Glomerular visceral epithelial cell (primary cell): ENCODE data around the gene FNDC3B.
A peak's percentile ranks its signal among the peaks of the same experiment; 100 is the strongest.

Source experiments
- DNase-seq: peaks from one replicate; pipeline ENCODE4 v3.0.0-alpha.2; 2016; ENCODE audit errors: extremely low spot score

Gene FNDC3B

GRCh38 chr3:172134352-172134751 lies 95.0 kb downstream of the FNDC3B start:
- DNase-seq: no peak

GRCh38 chr3:172135185-172135584 lies 95.8 kb downstream of the FNDC3B start:
- DNase-seq: no peak

GRCh38 chr3:172135820-172136219 lies 96.4 kb downstream of the FNDC3B start:
- no peak for DNase-seq

DNA sequence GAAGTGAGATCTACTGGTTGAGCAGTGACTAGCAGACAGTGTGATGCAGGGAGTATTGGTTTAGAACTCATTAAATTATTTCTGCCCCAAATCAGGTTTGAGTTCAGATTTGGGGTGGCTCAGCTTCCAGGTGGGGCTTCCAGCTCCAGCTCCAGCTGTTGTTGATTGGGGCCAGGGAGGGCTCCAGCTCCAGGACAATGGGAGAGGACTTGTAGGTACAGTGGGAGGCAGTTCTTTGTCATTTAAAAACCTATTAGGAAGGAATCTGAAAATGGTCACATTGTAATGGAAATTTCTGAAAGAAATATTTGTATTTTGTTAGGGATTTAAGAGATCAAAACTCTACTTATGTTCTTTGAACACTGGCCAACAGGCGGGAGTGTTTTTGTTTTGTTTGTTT lies 97.0 kb downstream of the FNDC3B start:
- no peak for DNase-seq

DNA sequence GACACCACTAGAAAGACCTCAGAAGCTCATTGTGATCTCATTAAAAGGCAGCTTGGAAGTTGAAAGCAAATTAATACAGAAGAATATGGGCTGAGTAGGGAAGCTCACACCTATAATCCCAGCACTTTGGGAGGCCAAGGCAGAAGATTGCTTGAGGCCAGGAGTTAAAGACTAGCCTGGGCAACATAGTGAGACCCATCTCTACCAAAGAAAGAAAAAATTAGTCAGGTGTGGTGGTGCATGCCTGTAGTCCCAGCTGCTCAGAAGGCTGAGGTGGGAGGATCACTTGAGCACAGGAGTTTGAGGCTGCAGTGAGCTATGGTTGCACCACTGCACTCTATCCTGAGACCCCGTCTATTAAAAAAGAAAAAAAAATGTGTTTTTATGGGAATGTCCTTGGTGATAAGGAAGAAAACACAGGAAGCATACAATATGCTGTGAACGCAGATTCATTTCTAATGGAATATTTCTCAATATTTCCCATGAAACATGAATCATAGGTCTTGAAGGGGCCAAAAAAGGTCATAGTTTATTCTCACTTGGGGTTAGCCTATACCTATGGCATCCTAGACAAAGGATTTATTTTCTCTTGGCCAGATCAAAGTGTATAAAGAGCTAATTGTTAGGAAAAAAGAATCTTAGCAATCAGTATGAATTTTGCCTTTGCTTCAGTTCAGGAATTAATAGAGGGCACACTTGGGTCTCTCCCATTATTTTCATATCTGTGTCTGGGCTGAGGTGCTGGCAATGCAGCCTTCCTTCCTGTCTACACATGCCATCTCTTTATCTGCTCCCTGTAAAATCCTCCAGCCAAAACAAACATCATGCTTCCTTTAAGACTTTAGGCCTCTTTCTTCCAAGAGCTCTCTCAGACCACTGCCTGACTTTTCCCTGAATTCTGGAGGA lies 98.2 kb downstream of the FNDC3B start:
- DNase-seq: no peak

- DNase-seq: no peak
Measured at GRCh38 chr3:172138193-172138537, 98.8 kb downstream of the FNDC3B start.

- peak; percentile 48 for DNase-seq
Measured at GRCh38 chr3:172138792-172139507, 99.6 kb downstream of the FNDC3B start.

GRCh38 chr3:172139528-172140276 lies 100.3 kb downstream of the FNDC3B start:
- no peak for DNase-seq

DNA sequence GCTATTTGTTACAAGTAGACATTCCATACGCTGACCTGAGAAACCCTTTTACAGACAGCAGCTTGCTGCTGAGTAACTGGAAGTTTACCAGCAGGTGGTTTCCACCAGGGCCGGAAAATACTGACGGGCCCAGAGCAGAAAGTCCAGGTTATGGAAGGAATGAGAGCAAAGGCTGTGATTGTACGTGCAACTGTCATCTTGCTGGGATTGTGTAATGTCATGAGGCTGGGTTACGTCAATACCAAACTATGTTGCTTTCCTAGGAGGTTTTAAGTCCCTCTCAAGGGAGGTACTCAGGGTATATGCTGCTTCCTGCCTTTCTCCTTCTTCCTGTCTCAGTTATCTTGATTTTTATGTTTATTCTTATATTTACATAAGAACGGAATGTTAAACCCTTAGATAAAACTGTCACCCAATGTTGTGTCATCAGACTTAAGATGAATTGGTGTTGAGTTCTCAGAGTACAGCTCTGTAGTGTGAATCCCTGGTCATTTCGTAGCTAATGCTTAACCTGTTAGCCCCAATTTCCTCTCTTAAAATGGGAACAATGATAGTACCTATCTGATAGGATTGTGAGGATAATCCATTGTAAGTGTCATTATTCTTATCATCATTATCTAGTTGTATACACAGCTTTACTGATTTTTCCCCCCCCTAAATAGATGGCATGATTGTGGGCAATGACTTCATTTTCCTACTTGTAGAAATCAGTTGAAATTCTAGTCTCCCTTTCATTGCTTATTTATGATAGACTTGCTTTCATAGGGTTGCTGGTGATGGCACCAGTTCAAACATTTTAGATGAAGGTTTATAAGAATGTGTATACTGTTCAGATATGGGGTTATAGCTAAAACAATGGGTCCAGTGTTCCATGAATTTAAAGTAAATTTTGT lies 101.4 kb downstream of the FNDC3B start:
- DNase-seq: peak; percentile 97

DNA sequence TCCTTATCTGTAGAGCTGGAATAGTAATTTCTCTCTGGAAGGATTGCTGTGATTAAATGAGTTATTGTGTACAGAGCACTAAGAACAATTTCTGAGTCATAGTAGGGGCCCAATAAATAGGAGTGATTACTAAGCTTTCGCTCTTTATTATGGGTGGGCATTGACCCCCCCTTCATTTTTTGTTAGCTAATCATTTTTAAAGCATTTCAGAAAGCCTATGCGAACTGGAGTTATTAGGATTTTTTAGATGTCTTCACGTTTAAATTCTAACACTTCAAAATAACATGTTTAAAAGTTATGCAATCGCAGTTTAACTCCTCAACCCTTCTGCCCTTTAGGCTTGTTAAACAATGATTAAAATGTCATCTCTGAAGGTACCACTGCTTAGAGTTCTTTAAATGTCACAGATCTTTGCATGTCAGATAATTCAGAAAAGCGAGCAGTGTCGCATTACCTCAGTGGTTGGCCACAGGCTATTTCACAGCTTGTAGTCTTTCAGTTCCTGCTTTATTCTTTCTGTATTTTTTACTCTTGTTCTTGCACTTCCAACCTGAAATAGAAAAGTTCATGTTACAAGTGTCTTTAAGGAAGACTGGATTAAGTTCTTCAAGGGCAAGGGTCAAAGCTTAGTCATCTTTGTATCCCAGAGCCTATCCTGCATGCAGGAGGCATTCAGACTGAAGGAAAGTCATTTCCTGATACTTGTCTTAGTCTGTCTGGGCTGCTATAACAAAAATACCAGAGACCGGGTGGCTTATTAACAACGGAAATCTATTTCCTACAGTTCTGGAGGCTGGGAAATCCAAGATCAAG lies 102.9 kb downstream of the FNDC3B start:
- peak; percentile 64 for DNase-seq

- DNase-seq: no peak
Measured at GRCh38 chr3:172142864-172143451, 103.6 kb downstream of the FNDC3B start.

GRCh38 chr3:172143739-172144497 lies 104.5 kb downstream of the FNDC3B start:
- no peak for DNase-seq

DNA sequence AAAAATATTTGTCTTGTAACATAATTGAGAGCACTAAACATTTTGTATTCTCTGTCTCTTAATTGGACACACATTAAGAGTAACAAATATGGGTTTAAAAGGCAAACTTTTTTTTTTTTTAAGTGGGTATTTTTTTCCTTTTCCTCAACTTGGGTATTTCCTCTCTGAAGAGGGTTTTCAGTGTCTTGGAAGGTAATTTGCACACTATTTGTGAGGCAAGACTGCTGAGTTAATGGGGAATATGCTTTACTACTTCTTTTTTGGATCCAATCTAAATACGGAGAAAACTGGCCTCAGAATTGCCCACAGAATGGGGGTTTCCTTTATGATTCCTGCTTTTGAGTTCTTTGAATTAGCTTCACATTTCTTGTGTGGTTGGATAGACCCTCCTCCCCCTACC lies 105.2 kb downstream of the FNDC3B start:
- no peak for DNase-seq

- DNase-seq: no peak
Measured at GRCh38 chr3:172145031-172145686, 105.8 kb downstream of the FNDC3B start.

GRCh38 chr3:172146349-172146748 lies 107.0 kb downstream of the FNDC3B start:
- no peak for DNase-seq

GRCh38 chr3:172147113-172147818 lies 107.9 kb downstream of the FNDC3B start:
- no peak for DNase-seq

DNA sequence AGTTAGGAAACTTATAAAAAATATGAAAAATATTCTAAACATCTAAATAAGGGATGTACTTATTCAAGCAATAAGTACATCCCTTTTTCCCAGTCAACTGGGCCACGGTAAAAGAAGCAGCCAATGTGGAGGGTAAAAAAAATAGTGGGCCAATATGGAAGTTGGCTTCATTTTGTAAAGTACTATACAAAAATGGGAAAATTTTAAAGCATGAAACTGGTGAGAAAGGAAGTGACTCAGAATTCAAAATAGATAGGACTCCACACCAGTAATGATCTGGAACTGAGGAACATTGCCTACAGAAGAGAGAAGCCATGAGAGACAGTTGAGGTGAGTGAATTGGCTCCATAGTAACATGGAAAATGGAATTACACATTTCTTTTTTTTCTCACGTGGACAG lies 108.9 kb downstream of the FNDC3B start:
- DNase-seq: no peak
